A549 treated with ZK216348 at 1 μM for 4 hours (cell line): ENCODE results near the gene NFIL3. TPM values are rescaled to one million over a fixed set of nuclear protein-coding genes. Genes with fewer than 3 reads are reported as not detected.

Experiments used
- total RNA-seq: library from RNA; stranded (reverse); fragments of 200-300 nt; extraction: Qiagen RNA extraction; gene quantifications from 5 replicates; pipeline ENCODE4 v1.2.3, GENCODE V29; 2022; ENCODE audit warnings: low read depth

The NFIL3 gene
- total RNA-seq: 9.8 to 13.4 TPM (median 11.1 TPM) in 5 replicates

GRCh38 chr9:91423785-91424402 is at the start of gene NFIL3:
TSS of gene NFIL3 (minus strand) at chr9:91423832. CDS start at chr9:91410734, 13,098 bp downstream.

GRCh38 chr9:91361291-91362050 is 62.2 kb downstream of the NFIL3 start, which contains the start of gene AUH:
TSS of gene AUH (minus strand) at chr9:91361918. CDS start at chr9:91361889, 29 bp downstream.

Other genes with a start within 250 kb of the NFIL3 start
- gene AUH, start 61.9 kb downstream of the NFIL3 start, total RNA-seq: 8.5 to 12.1 TPM (median 10.4 TPM) in 5 replicates